Stomach (tissue), 4 donors: Measurements from ENCODE around the gene TSPAN33.

ENCODE experiments used
- CTCF ChIP-seq, 7 experiments: fragments of 450-650 bp in 4 of 7; fragments of 200-600 bp in 3 of 7; sonication (generic) in 3 of 7; IDR thresholded peaks; one replicate each; pipeline ENCODE4 v1.5.1; 2016 to 2019; ENCODE audit warnings: antibody characterized with exemption in 7 of 7, control low read depth in 2 of 7, mild to moderate bottlenecking in 1 of 7
- POLR2A ChIP-seq, 4 donors: fragments of 450-650 bp; IDR thresholded peaks; one replicate each; pipeline ENCODE4 v1.6.1; 2016; ENCODE audit warnings: antibody characterized with exemption in 4 of 4, control low read depth in 2 of 4, mild to moderate bottlenecking in 1 of 4, moderate library complexity in 1 of 4
- POLR2AphosphoS5 ChIP-seq, 3 donors: sonication (generic); formaldehyde crosslinking; IDR thresholded peaks; one replicate each; pipeline ENCODE4 v1.6.1; 2016; ENCODE audit warnings: antibody characterized with exemption in 3 of 3

- TF ChIP-seq CTCF (IDR thresholded peaks at IDR 0.05) (no peak), POLR2AphosphoS5 (IDR thresholded peaks at IDR 0.05) (no peak), POLR2A (IDR thresholded peaks at IDR 0.05) (no peak)
These were observed 3.2 kb downstream of the TSPAN33 start for GRCh38 chr7:129147731-129148130.
